GM19455 (cell line): Measurements from ENCODE around the gene MYH10.

Experiments
- ATAC-seq: cut with Tn5 transposase; IDR thresholded peaks from one replicate; pipeline ENCODE4 v1.9.1; 2021; ENCODE audit not compliant: unreplicated experiment

MYH10 gene

DNA sequence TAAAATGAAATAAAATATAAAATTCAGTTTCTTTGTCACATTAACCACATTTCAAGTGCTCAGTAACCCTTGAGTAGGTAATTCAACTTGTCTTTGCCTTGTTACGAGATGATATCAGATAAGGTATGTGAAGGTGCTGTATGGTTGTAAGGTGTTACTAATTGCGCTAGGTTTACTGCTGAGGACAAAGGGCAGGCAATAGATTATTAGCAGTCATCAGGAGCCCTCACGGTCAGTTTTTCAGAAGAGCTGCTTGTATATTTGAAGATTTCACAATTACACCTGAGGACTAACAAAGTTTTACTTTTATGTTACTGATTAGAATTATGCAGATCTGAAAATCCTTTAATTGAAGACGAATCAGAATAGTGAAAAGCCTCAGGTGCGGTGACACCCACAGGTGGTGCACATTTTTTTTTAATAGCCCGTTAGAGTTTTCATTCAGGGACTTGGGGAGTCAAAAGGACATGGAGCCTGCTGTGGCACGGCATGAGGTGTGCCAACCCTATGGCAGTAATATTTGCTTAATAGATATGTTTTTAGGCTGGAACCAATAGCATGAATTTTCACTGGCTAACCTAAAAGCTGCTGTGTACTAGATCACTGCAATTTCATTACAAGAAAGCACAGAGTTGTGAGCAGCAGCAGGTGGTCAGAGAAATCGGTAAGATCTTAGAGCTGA, 178.5 kb downstream of the MYH10 start:
- no peak for ATAC-seq

DNA sequence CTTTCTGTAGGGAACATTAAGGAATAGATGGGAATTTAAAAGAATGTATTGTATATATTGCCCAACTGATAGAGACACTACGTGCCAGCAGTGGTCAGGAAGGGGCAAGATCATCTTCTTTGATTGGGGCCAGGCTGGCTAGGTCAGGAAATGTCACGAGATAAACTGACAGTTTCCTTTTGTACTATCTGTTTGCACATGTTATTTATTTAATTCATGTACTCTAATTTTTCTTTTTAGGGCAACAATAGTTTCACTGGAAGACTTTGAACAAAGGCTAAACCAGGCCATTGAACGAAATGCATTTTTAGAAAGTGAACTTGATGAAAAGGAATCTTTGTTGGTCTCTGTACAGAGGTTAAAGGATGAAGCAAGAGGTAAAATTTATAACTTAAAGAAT, 182.2 kb downstream of the MYH10 start:
- no peak for ATAC-seq

DNA sequence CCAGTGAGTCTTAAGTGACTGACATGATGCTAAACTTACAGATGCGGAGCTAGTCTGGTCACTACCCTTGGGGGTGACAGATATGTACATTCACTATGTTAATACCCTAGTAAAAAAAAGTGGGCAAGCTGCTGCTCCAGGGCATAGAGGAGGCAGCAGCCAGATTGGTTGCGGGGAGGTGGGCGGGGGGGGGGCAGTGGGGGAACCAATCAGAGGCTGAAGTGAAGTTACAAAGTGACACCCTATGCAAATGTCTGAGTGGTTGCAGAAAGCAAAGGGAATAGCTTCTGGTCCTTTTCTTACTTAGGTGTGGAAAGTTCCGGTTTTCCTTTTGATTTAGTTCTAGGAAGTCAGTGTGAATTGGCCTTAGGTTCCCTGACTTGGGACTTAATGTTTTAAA, 182.7 kb downstream of the MYH10 start:
- ATAC-seq, result no peak

DNA sequence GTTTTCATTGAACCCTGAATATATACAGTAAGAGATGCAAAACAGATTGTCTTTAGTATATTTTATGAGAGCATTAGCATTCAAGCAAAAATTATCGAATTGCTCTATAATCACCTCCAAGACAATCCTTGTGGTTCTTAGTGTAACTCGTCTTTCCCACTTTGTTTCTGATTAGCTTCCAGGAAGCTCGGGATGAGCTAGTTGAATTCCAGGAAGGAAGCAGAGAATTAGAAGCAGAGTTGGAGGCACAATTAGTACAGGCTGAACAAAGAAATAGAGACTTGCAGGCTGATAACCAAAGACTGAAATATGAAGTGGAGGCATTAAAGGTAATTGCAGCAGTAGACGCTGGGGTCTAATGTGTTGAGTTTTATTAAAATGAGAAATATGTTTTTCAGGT, 185.0 kb downstream of the MYH10 start:
- ATAC-seq, result no peak

- no peak for ATAC-seq
Observed at GRCh38 chr17:8444494-8444893, 186.0 kb downstream of the MYH10 start.

- no peak for ATAC-seq
Observed at GRCh38 chr17:8443756-8444155, 186.8 kb downstream of the MYH10 start.

- no peak for ATAC-seq
Observed at GRCh38 chr17:8442310-8442709, 188.2 kb downstream of the MYH10 start.

- ATAC-seq, result no peak
Observed at GRCh38 chr17:8441690-8442089, 188.8 kb downstream of the MYH10 start.

DNA sequence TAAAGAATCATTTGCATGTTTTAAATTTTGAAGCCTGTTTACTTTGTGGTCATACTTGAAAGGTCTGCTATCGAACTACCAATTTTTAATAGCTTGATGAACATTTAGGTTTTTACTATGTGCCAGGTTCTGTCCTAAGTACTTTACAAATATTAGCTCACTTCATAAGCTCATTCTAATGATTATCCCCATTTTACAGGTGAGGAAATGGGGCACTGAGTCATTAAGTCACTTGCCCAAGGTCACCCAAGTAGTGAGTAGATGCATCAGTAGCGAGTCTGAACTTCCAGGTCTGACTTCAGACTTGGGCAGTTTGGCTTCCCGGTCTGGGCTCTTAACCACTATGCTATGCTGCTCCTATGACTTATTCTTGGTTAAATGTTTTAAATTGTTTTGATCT, 190.8 kb downstream of the MYH10 start:
- ATAC-seq, result no peak

GRCh38 chr17:8438441-8438840, 192.1 kb downstream of the MYH10 start:
- no peak for ATAC-seq

- ATAC-seq, result no peak
Observed at GRCh38 chr17:8436844-8437171, 193.7 kb downstream of the MYH10 start.

DNA sequence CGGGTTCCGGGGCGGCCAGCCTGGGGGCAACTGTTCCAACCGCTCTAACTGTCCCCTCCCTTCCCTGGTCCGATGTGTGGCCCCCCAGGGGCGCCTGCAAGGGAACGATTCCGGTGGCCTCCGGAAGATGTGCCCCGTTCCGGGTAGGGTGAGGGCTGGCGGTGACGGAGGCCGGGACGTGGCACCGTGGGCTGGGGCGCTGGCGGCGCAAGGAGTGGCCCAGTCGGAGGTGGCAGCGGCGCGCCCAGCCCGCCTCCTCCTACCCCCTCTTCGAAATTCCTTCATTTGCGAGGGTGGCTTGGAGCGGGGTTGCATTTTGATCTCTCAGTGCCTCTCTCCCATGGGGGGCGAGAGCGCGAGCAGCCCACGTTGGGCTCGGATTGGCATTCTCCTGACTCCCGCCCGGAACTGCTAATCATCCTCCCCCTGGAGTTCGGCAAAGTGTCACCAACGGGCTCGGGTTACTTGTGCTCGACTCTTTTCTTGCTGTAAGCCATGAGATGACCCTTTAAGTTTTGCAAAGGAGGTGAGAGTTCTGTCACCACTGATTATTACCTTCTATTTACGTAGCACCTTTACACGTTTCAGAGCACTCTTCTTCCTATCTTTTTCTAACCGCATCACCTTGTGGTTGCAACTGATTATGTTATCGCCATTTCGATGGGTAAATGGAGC, 194.2 kb downstream of the MYH10 start:
- ATAC-seq, result peak; percentile 53

DNA sequence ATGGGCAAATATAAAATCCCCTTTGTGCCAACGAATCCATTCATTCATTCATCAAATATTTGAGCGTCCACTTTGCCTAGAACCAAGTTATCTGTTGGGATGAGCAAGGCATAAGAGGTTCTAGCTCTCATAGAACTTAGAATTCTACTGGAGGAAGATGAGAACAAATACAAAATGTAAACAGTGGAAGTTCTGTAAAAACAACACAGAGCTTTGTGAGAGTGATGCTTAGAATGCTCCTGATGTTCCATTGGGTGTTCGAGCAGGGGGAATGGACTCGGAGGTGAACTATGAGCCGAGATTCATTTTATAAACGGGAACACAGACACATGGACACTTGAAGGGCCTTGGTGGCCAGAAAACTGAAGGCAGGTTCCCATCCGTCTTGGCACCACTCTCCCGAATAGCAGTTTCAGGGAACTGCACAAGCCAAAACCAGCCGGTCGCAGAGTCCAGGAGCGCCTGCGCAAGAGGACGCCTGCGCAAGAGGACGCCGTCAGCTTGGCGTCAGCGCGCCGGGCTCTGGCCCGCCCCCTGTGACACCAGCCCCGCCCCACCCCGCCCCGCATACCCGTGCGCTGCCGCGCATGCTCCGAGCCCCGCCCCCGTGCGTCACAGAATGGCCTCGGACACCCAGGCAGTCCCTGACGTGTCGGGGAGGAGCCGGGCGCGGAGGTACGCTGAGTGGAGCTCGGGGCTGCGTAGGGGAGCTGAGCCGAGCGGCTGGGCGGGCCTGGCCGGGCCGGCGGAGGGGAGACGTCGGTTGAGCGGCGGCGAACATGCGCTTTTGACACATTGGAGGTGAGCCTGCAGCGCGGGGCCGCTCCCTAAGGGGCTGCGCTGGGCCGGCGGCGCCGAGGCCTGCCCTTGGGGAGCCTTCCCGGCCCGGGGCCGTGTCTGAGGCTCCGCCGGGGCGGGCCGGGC, 195.0 kb downstream of the MYH10 start, which contains the start of gene NDEL1:
Gene NDEL1, plus strand, starts transcription at position 640 of the 924 bp plus-strand sequence. CDS start 8,388 bp downstream, outside the sequence.
- ATAC-seq, result peak; percentile 91

GRCh38 chr17:8430966-8431365, 199.6 kb downstream of the MYH10 start:
- ATAC-seq, result no peak

- ATAC-seq, result no peak
Observed at GRCh38 chr17:8426802-8427201, 203.7 kb downstream of the MYH10 start.

DNA sequence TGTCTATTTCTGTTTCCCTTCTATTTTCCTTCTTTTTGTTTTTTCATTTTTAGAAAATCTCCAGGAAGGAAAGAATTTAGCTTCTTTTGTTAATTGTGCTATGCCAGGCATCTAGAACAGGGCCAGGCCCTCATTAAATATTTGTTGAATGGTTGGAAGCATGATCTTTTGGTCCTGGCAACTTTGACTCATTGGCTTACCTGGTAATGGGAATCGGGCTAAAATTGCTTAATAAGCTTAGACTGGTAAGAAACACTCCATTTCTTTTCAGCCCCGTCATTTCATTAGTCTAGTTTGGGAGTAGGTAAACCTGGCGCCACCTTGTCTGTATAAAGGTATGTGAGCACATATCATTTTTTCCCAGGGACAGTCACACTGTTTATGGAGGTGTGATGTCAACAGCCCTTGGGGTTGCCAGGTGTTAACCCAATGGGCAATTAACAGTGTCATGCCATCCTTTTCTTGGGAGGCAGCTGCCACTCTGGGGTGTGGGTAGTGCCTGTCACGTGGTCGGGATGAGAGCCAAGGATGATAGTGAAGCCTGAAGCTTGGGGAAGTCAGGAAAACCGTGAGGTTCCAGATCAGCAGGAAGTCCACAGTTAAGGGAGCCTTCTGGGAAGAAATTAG, 204.3 kb downstream of the MYH10 start:
- ATAC-seq, result no peak
